NCI-H2081 (cell line): ENCODE data around the gene CIB1.
"Not testable (repeated sequence)": the region's sequence is repeated elsewhere in the genome, so short reads cannot be mapped to it uniquely, and the experiment has no call there.

Experiments used
- DNase-seq, 2 experiments: peaks; one replicate each; lab custom pipeline; 2025; lab: John Stamatoyannopoulos, UW

Gene CIB1

GRCh38 chr15:90233387-90234095 is at the start of gene CIB1:
TSS of gene CIB1 (minus strand) at chr15:90233941. CDS start at chr15:90233885, 56 bp downstream.
- DNase-seq = peak in 1 of 2 experiments; percentile 15

- DNase-seq = not testable (repeated sequence)
Observed at GRCh38 chr15:90281637-90282036, 47.9 kb upstream of the CIB1 start.

- DNase-seq = not testable (repeated sequence)
Observed at GRCh38 chr15:90280743-90281142, 47.0 kb upstream of the CIB1 start.

GRCh38 chr15:90278467-90278866 is 44.7 kb upstream of the CIB1 start:
- DNase-seq = not testable (repeated sequence)

GRCh38 chr15:90271459-90272166 is 37.9 kb upstream of the CIB1 start:
- DNase-seq = no peak

- DNase-seq = no peak
Observed at GRCh38 chr15:90270502-90271150, 36.9 kb upstream of the CIB1 start.

- peak in 1 of 2 experiments; percentile 7 for DNase-seq
Observed at GRCh38 chr15:90268415-90268814, 34.7 kb upstream of the CIB1 start.

GRCh38 chr15:90266485-90266884 is 32.7 kb upstream of the CIB1 start:
- peak in 1 of 2 experiments; percentile 40 for DNase-seq

GRCh38 chr15:90266061-90266431 is 32.3 kb upstream of the CIB1 start:
- peak; percentile 29 to 68 for DNase-seq

- peak; percentile 87 to 94 for DNase-seq
Observed at GRCh38 chr15:90265271-90266060, 31.7 kb upstream of the CIB1 start, which contains the start of gene NGRN. TSS of gene NGRN (plus strand) at chr15:90265672. CDS start at chr15:90265713, 41 bp downstream.

- no peak for DNase-seq
Observed at GRCh38 chr15:90264671-90265070, 30.9 kb upstream of the CIB1 start.

GRCh38 chr15:90262426-90262825 is 28.7 kb upstream of the CIB1 start:
- DNase-seq = no peak

GRCh38 chr15:90261811-90262210 is 28.1 kb upstream of the CIB1 start:
- DNase-seq = no peak

GRCh38 chr15:90260731-90261130 is 27.0 kb upstream of the CIB1 start:
- not testable (repeated sequence) for DNase-seq

GRCh38 chr15:90259524-90259923 is 25.8 kb upstream of the CIB1 start:
- no peak for DNase-seq

GRCh38 chr15:90257776-90258175 is 24.0 kb upstream of the CIB1 start:
- no peak for DNase-seq

- DNase-seq = peak; percentile 81 to 89
Observed at GRCh38 chr15:90249203-90249863, 15.6 kb upstream of the CIB1 start, which contains the start of gene TTLL13. TSS of gene TTLL13 (plus strand) at chr15:90249556. CDS start at chr15:90250631, 1,075 bp downstream.

- no peak for DNase-seq
Observed at GRCh38 chr15:90248789-90249202, 15.1 kb upstream of the CIB1 start.

- DNase-seq = no peak
Observed at GRCh38 chr15:90243943-90244639, 10.3 kb upstream of the CIB1 start.

- DNase-seq = no peak
Observed at GRCh38 chr15:90241343-90242192, 7.8 kb upstream of the CIB1 start.
